Adipocyte (in vitro differentiated cells): Measurements from ENCODE around the gene MLLT6.

ENCODE experiments used
- DNase-seq: peaks from one replicate; pipeline ENCODE4 v3.0.0-alpha.2; 2015; ENCODE audit warnings: low read depth
- H3K27me3 ChIP-seq: replicated peaks from 2 replicates; pipeline ENCODE4 v1.7.0; 2013; ENCODE audit warnings: mild to moderate bottlenecking, low read length, moderate library complexity; ENCODE audit not compliant: control insufficient read depth, insufficient read depth
- H3K36me3 ChIP-seq: 2 replicates; pipeline ENCODE4 v1.7.0; 2013; ENCODE audit warnings: low read length, mild to moderate bottlenecking, moderate library complexity; ENCODE audit not compliant: control insufficient read depth, insufficient read depth, severe bottlenecking
- H3K4me1 ChIP-seq: 2 replicates; pipeline ENCODE4 v1.7.0; 2013; ENCODE audit warnings: mild to moderate bottlenecking, low read length, moderate library complexity; ENCODE audit not compliant: control insufficient read depth, insufficient read depth
- H3K4me3 ChIP-seq: 2 replicates; pipeline ENCODE4 v1.7.0; 2013; ENCODE audit warnings: mild to moderate bottlenecking, low read length, moderate library complexity
- H3K9ac ChIP-seq: 2 replicates; pipeline ENCODE4 v1.7.0; 2013; ENCODE audit warnings: mild to moderate bottlenecking, low read length, moderate library complexity
- H3K9me3 ChIP-seq: 2 replicates; pipeline ENCODE4 v1.7.0; 2013; ENCODE audit warnings: mild to moderate bottlenecking, low read length, moderate library complexity; ENCODE audit not compliant: control insufficient read depth

MLLT6 gene

DNA sequence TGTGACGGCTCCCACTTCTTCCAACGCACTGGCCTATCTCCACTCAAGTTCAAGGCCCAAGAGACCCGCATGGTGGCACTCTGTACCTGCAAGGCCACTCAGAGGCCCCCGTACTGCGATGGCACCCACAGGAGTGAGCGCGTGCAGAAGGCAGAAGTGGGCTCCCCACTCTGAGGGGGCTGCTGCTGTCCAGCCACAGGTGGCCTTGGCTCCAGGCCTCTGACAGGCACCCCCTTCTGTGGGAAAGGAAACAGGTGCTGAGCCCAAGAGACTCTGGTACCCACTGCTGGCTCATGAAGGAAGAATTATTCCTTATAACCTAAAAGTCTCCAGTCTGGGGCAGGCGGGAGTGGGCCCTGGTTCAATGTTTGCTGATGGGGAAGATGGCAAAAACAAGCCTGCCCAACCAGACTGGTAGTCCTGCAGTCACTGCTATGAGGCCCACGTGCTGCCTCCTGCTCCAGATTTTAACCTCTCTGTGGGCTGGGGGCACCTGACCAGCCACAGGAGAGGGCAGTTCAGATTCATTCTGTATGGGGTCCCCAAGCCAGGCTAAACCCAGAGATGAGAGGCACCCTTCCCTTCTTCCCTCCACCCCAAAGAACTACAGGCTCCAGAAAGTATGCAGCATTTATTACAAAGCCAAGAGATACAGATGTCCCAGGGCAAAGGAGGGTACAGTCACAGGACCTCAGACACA is 28.4 kb downstream of the MLLT6 start:
- Histone ChIP-seq H3K27me3 (no peaks in the 10 kb centered on the region), H3K4me1 (peaks cover 29% of the 10 kb centered on the region), H3K9me3 (no peaks in the 10 kb centered on the region), H3K9ac (peak overlapping the region; percentile 47), H3K4me3 (no peak overlapping the region), H3K36me3 (peaks cover 23% of the 10 kb centered on the region)
- DNase-seq: no peak

DNA sequence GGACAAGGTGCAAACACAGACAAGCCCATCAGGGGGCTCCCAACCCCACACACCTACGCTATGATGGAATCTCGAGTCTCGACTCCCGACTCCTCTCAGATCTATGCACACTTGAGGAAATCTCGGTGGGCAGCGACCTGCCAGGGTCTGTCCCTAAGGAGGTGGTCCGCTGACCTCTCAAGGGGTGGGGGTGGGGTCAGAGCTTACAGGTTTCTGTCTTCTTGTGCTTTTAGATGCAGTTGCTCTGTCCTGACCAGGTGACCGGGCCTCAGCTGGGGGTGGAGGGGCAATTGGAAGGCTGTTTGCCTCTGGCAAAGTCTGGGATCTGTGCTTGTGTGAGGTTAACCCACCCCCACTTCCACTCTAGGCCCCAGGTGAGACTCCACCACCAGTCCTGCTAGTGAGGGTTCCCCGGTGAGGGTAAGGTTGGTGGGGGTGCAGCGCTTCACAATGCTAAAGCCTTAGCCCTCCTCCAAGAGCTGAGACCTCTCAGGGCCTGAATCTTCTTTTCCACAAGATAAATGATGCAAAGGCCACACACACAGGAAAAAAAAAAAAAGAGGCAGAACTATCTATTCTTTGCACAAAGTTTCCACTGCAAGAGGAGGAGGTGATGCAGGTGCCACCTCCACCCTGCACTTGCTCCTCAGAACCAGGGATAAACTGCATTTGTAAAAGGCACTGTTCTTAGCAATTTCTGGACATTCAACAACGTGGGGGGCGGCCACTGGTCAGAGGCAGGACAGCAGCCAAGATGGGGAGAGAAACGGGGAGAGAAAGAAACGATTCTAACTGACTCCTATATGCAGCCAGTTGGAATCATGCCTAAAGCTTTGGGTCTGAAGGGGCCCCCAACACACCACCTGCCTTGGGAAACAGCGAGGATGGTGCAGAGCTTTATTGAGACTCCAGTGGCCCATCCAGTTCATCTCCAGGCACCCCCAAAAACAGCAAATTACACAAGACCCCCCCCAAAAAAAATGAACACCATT is 29.2 kb downstream of the MLLT6 start:
- Histone ChIP-seq H3K9ac (no peak overlapping the region), H3K36me3 (peaks cover 31% of the 10 kb centered on the region), H3K27me3 (no peaks in the 10 kb centered on the region), H3K9me3 (no peaks in the 10 kb centered on the region), H3K4me1 (peaks cover 26% of the 10 kb centered on the region), H3K4me3 (no peak overlapping the region)
- DNase-seq: no peak

DNA sequence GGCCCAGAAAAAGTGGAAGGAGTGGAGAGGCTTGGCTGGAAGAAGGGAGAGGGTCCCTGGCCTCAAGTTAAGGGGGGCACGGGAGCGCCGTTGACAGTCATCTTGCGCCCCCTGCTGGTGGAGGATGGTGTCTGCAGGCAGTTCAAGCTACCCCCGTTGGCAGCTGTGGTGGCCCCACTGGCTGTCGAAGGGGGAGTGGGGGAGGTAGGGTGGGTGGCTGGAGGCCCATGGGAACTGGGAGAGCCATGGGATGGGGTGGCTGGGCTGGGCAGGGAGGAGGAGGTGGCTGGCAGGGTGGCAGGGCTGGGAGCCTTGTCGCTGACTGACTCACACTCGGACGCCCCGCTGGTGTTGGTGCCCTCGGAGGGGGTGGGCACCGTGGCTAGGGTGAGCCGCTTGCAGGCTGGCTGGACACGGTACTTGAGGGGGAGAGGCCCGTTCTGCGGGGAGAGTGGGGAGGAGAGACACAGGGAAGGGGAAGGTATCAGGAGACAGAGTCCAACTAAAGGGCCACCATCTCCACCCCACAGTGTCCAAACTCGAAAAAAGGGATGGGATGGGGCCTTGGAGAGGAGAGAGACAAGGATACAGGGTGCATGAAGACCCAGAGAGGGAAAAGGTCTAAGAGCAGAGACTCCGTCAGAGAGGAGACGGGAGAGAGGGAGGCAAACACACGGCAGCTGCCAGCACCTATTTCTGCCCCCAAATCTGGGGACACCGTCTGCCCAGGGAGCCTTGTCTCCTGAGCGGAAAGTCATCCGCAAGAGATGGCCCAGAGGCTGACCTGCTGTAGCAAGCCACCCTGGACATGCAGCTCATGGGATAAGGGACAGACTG is 30.3 kb downstream of the MLLT6 start:
- Histone ChIP-seq H3K9ac (no peak overlapping the region), H3K36me3 (peaks cover 39% of the 10 kb centered on the region), H3K9me3 (no peaks in the 10 kb centered on the region), H3K4me1 (peaks cover 24% of the 10 kb centered on the region), H3K27me3 (no peaks in the 10 kb centered on the region), H3K4me3 (no peak overlapping the region)
- DNase-seq: peak; percentile 82

DNA sequence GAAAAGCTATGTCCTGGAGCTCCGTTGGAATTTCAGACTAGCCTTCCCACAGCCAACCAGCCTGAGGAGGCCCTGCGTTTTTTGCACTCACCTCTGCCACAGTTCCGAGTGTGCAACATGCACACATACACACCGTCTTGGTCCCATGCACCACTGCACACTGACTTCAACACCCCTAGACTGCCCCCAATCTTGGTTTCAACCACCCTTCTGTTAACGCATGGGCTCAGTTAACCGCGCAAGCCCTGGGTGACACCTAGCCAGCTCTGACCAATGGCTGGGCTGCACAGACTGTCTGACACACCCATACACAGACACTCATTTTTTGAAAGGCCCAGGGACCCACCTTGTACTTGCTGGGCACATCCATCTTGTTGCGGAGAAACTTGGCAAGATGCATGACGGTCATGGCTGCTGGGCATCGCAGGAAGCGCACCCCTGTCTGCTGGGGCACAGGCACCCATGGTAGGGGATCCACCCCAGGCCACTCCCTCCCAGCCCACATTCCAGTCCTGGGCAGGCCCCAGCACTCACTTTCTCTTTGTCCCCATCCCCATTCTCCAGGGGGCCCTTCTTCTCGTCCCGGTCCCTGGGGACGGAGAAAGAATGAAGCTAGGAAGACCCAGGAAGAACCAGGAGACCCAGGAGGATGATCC is 33.1 kb downstream of the MLLT6 start:
- Histone ChIP-seq H3K27me3 (no peaks in the 10 kb centered on the region), H3K36me3 (peaks cover 34% of the 10 kb centered on the region), H3K4me1 (peaks cover 19% of the 10 kb centered on the region), H3K9ac (no peak overlapping the region), H3K4me3 (no peak overlapping the region), H3K9me3 (no peaks in the 10 kb centered on the region)
- DNase-seq: no peak

DNA sequence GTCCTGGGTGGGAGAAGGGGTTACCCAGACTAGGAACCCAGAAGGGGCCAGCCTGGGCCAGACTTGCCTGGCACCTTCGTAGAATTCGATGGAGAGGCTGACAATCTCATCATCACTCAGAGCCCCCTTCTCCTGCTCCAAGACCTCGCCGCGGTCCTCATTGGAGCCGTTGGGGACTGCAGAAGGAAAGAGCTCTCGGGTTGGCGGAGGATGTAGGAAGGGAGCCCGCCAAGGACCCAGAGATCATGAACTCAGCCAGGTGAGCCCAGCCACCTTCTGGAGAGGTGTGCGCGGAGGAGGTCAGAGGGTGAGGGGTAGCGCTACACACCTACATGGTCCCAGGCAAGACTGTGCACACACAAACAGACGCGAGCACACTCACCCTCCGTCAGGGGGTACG is 33.6 kb downstream of the MLLT6 start:
- Histone ChIP-seq H3K36me3 (peaks cover 29% of the 10 kb centered on the region), H3K9me3 (no peaks in the 10 kb centered on the region), H3K4me3 (no peak overlapping the region), H3K9ac (no peak overlapping the region), H3K27me3 (no peaks in the 10 kb centered on the region), H3K4me1 (peaks cover 18% of the 10 kb centered on the region)
- DNase-seq: no peak

DNA sequence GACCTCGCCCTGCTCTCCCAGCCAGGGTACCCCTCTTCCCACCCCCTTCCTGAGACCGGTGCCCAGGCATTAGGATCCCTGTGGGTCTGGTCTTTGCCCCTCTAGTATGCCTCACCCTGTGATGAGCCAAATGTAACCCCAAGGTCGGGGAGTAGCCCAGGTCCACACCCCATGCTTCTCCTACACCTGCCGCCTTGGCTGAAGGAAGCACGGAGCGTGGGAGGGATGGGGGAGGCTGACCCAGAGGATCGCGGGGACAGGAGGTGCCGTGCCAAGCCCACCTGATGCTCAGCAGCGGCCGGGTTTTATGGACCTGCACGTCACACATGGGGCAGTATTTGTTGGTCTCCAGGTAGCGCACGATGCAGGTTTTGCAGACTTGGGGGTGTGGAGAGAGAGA is 34.2 kb downstream of the MLLT6 start:
- Histone ChIP-seq H3K27me3 (no peaks in the 10 kb centered on the region), H3K4me3 (no peak overlapping the region), H3K4me1 (peaks cover 18% of the 10 kb centered on the region), H3K9ac (no peak overlapping the region), H3K36me3 (peaks cover 23% of the 10 kb centered on the region), H3K9me3 (no peaks in the 10 kb centered on the region)
- DNase-seq: no peak

DNA sequence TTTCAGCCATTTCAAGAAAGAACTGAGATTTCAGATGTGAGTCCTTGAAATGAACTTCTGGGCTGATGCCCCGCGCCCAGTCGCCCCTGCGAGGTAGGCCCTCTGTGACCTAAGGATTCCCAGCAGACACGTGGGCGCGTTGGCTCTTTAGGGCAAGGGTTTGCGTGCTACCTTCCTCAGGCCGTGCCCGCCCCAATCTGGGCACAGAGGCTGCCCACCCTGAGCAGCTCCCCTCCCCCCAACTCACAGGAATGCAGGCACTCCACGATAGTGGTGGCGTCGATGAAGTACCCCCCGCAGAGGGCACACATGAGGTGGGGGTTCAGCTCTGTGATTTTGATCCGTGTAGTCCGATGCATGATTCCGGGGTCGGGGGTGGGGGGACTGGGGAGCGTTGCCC is 35.0 kb downstream of the MLLT6 start:
- DNase-seq: no peak
- H3K4me3 ChIP-seq: no peak overlapping the region
- H3K9me3 ChIP-seq: no peaks in the 10 kb centered on the region
- H3K27me3 ChIP-seq: no peaks in the 10 kb centered on the region
- H3K36me3 ChIP-seq: peaks cover 22% of the 10 kb centered on the region
- H3K4me1 ChIP-seq: peaks cover 18% of the 10 kb centered on the region
- H3K9ac ChIP-seq: no peak overlapping the region

DNA sequence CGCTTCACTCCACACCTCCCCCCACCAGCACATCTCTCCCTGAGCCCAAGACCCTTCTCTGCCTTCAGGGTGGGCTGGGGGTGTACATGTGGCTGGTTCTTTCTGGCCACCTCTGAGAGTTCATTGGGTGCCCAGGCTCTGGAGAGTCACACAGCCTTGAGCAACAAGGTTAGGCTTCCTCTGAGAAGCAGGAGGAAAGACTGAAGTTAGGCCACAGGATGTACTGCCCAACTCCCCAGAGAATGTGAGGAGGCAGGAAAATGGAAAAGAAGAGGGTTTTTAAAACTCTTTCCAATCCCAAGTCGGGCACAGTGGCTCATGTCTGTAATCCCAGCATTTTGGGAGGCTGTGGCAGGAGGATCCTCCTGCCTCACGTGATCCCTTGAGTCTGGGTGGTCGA is 35.7 kb downstream of the MLLT6 start:
- H3K36me3 ChIP-seq: peaks cover 22% of the 10 kb centered on the region
- peaks cover 18% of the 10 kb centered on the region for H3K4me1 ChIP-seq
- H3K9me3 ChIP-seq: no peaks in the 10 kb centered on the region
- no peak overlapping the region for H3K9ac ChIP-seq
- no peaks in the 10 kb centered on the region for H3K27me3 ChIP-seq
- no peak for DNase-seq
- no peak overlapping the region for H3K4me3 ChIP-seq

DNA sequence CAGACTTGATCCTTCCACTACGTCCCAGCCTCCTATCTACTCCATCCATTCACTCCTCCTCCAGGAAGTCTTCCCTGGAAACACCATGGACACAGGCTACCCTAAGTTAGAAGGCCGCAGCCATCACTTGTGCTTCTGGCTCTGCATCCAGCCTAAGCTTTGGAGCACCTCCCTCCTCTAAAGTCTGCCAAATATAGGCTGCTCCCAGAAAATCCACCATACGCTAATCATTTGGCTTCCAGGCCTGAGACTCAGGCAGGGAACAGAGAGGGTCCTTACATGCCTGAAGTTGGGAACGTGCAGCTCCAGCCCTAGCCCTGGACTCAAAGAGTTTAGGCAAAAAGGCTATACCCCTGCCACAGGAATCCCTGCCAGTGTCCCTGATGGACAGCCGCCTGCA is 36.4 kb downstream of the MLLT6 start:
- Histone ChIP-seq H3K9me3 (no peaks in the 10 kb centered on the region), H3K4me3 (no peak overlapping the region), H3K4me1 (peaks cover 23% of the 10 kb centered on the region), H3K27me3 (no peaks in the 10 kb centered on the region), H3K9ac (no peak overlapping the region), H3K36me3 (peaks cover 22% of the 10 kb centered on the region)
- no peak for DNase-seq

DNA sequence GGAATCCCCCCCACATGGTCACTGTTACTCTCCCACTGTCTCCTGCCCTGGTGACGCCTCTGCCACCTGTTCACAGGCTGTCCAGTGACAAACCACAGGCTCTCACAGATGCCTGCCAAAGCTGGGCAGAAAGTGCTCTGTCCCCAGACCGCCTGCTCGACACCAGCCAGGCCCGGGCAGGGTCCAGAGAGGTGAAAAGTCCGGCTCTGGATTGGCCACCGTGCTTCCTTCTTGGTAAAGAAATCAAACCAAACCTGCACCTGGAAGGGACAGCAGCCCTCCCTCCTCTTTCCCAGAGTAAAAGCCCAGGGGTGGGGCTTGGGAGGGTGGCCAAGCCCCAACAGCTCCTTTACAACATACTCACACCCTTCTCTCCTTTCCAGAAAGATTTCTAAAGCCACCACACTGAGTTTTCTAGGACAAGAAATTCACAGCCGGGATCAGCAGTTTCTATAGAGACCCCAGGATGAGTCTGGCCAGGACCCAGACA is 36.9 kb downstream of the MLLT6 start:
- no peak overlapping the region for H3K4me3 ChIP-seq
- H3K36me3 ChIP-seq: peaks cover 22% of the 10 kb centered on the region
- H3K4me1 ChIP-seq: peaks cover 28% of the 10 kb centered on the region
- no peaks in the 10 kb centered on the region for H3K27me3 ChIP-seq
- no peaks in the 10 kb centered on the region for H3K9me3 ChIP-seq
- no peak overlapping the region for H3K9ac ChIP-seq
- DNase-seq: peak; percentile 31
